Smooth muscle cell (in vitro differentiated cells): Measurements from ENCODE around the gene ATXN7L3. TPM values are rescaled to one million over a fixed set of nuclear protein-coding genes. Genes with fewer than 3 reads are reported as not detected.

Experiments
- DNase-seq: peaks from one replicate; lab custom pipeline; 2025; ENCODE audit not compliant: unreplicated experiment; lab: John Stamatoyannopoulos, UW
- H2AFZ ChIP-seq: fragments of 200-600 bp; sonication (generic); 2 replicates; pipeline ENCODE4 v1.6.0; 2016; ENCODE audit warnings: antibody characterized with exemption, low read depth, mild to moderate bottlenecking
- H3F3A ChIP-seq: fragments of 200-600 bp; sonication (generic); 2 replicates; pipeline ENCODE4 v1.6.0; 2017; ENCODE audit warnings: antibody characterized with exemption, low read depth
- H3K27ac ChIP-seq: fragments of 200-600 bp; sonication (generic); 2 replicates; pipeline ENCODE4 v1.5.1; 2016; ENCODE audit warnings: low read depth, mild to moderate bottlenecking
- H3K27me3 ChIP-seq: fragments of 200-600 bp; sonication (generic); 2 replicates; pipeline ENCODE4 v1.6.1; 2016; ENCODE audit warnings: low read depth, mild to moderate bottlenecking
- H3K36me3 ChIP-seq: fragments of 200-600 bp; sonication (generic); 2 replicates; pipeline ENCODE4 v1.5.1; 2016; ENCODE audit warnings: low read depth
- H3K4me1 ChIP-seq: fragments of 200-600 bp; sonication (generic); 2 replicates; pipeline ENCODE4 v1.5.1; 2016; ENCODE audit warnings: low read depth
- H3K4me2 ChIP-seq: fragments of 200-600 bp; sonication (generic); 2 replicates; pipeline ENCODE4 v1.6.0; 2016; ENCODE audit warnings: mild to moderate bottlenecking
- H3K4me3 ChIP-seq: fragments of 200-600 bp; sonication (generic); 2 replicates; pipeline ENCODE4 v1.5.1; 2016; ENCODE audit warnings: mild to moderate bottlenecking
- H3K79me2 ChIP-seq: fragments of 200-600 bp; sonication (generic); 2 replicates; pipeline ENCODE4 v1.6.0; 2016; ENCODE audit warnings: low read depth, mild to moderate bottlenecking
- H3K9ac ChIP-seq: fragments of 200-600 bp; sonication (generic); 2 replicates; pipeline ENCODE4 v1.6.0; 2016; ENCODE audit warnings: low read depth
- H3K9me3 ChIP-seq: fragments of 200-600 bp; sonication (generic); replicated peaks from 2 replicates; pipeline ENCODE4 v1.5.1; 2016; ENCODE audit warnings: low read depth
- H4K20me1 ChIP-seq: fragments of 200-600 bp; sonication (generic); 2 replicates; pipeline ENCODE4 v1.6.0; 2016; ENCODE audit warnings: low read depth
- WGBS: methylation state at CpG from one replicate; pipeline ENCODE4 v1.1.7; 2016; ENCODE audit warnings: low lambda C conversion rate; 5-methylcytosine and 5-hydroxymethylcytosine counted together
- polyA plus RNA-seq: library from polyadenylated mRNA; unstranded; fragments of >200 nt; fragmentation: Nextera tagmentation; extraction: Ambion mirVana; gene quantifications from 2 replicates; pipeline ENCODE4 v1.2.1, GENCODE V29; 2016
- total RNA-seq: library from RNA; depleted of rRNA; stranded (reverse); fragments of >200 nt; gene quantifications from 2 replicates; pipeline ENCODE4 v1.2.3, GENCODE V29; 2014
- TF ChIP-seq, protein P1 (sequence below): fragments of 200-600 bp; sonication (generic); IDR thresholded peaks from 2 replicates; pipeline ENCODE4 v1.5.1; 2017; ENCODE audit warnings: borderline replicate concordance, mild to moderate bottlenecking, antibody characterized with exemption; ENCODE audit not compliant: insufficient read depth, poor library complexity, severe bottlenecking

The ATXN7L3 gene
- total and polyA plus RNA-seq, 2 experiments from 2014 or later = 29.1 to 61.1 TPM

GRCh38 chr17:44210342-44211192, 10.9 kb upstream of the ATXN7L3 start:
- H3K27ac ChIP-seq = no peak overlapping the region
- H3K36me3 ChIP-seq = peaks cover 5% of the 10 kb centered on the region
- peak; percentile 73 for DNase-seq
- H3K9ac ChIP-seq = no peak overlapping the region
- no peak overlapping the region for H3K4me3 ChIP-seq
- H2AFZ ChIP-seq = no peak overlapping the region
- peaks cover 18% of the 10 kb centered on the region for H4K20me1 ChIP-seq
- peaks cover 12% of the 10 kb centered on the region for H3F3A ChIP-seq
- WGBS = 46% methylated on average over 56 of the region's 64 CpGs
- peaks cover 4% of the 10 kb centered on the region for H3K4me1 ChIP-seq
- no peaks in the 10 kb centered on the region for H3K79me2 ChIP-seq
- H3K27me3 ChIP-seq = no peaks in the 10 kb centered on the region
- no peaks in the 10 kb centered on the region for H3K9me3 ChIP-seq
- peak overlapping the region; percentile 48 for H3K4me2 ChIP-seq
- TF ChIP-seq, protein P1, sequence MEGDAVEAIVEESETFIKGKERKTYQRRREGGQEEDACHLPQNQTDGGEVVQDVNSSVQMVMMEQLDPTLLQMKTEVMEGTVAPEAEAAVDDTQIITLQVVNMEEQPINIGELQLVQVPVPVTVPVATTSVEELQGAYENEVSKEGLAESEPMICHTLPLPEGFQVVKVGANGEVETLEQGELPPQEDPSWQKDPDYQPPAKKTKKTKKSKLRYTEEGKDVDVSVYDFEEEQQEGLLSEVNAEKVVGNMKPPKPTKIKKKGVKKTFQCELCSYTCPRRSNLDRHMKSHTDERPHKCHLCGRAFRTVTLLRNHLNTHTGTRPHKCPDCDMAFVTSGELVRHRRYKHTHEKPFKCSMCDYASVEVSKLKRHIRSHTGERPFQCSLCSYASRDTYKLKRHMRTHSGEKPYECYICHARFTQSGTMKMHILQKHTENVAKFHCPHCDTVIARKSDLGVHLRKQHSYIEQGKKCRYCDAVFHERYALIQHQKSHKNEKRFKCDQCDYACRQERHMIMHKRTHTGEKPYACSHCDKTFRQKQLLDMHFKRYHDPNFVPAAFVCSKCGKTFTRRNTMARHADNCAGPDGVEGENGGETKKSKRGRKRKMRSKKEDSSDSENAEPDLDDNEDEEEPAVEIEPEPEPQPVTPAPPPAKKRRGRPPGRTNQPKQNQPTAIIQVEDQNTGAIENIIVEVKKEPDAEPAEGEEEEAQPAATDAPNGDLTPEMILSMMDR = peak; percentile 95

DNA sequence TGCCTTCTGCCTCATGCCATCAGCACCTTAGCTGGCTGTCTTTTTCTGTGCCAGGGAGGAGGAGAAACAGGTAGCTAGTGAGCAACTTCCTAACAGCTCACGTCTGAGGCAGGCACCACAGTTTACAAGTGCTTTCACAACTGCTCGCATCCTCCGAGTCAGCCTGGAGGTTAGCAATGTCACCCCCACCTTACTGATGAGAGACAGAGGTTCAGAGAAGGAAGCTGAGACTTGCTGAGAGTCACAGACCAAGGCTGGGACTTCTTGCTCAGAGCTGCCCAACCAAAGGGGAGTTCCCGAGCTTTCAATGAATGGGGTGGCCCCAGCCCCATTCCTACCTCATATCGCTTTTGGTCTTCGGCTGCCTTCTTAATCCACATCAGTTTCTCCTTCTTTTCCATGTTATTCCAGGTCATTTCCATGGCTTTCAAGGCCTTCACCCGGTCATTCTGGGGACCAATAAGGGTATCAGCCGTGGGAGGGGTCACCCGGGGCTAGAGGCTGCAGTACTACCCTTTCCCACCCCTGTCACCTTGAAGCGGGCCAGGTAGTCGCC, 10.2 kb upstream of the ATXN7L3 start:
- H3K4me1 ChIP-seq = peaks cover 4% of the 10 kb centered on the region

GRCh38 chr17:44207743-44208142, 8.1 kb upstream of the ATXN7L3 start:
- Histone ChIP-seq H3K9me3 (no peaks in the 10 kb centered on the region), H3K4me1 (peaks cover 4% of the 10 kb centered on the region), H3K27me3 (no peaks in the 10 kb centered on the region), H3K4me3 (no peak overlapping the region), H3K4me2 (no peak overlapping the region), H4K20me1 (peaks cover 15% of the 10 kb centered on the region), H3K27ac (no peak overlapping the region), H3K79me2 (no peaks in the 10 kb centered on the region), H2AFZ (no peak overlapping the region), H3K9ac (no peak overlapping the region), H3K36me3 (peaks cover 5% of the 10 kb centered on the region), H3F3A (peaks cover 17% of the 10 kb centered on the region)
- TF ChIP-seq, protein P1 = no peak
- WGBS = 99% methylated on average over 5 of the region's 5 CpGs
- DNase-seq = no peak

More for the DNA sequence above, 10.2 kb upstream of the ATXN7L3 start:
- Histone ChIP-seq H3K79me2 (no peaks in the 10 kb centered on the region), H3K27ac (no peak overlapping the region), H2AFZ (no peak overlapping the region), H3K4me2 (no peak overlapping the region), H3K9ac (no peak overlapping the region), H3K4me3 (no peak overlapping the region), H3F3A (peaks cover 17% of the 10 kb centered on the region), H3K27me3 (no peaks in the 10 kb centered on the region), H4K20me1 (peaks cover 15% of the 10 kb centered on the region), H3K9me3 (no peaks in the 10 kb centered on the region), H3K36me3 (peaks cover 5% of the 10 kb centered on the region)
- no peak for DNase-seq
- 89% methylated on average over 11 of the region's 11 CpGs for WGBS
- TF ChIP-seq, protein P1 = no peak
